Hepatocyte (in vitro differentiated cells): ENCODE data around the gene PLD5.

Experiments
- EZH2 ChIP-seq: fragments of 200-600 bp; sonication (generic); IDR thresholded peaks from 2 replicates; pipeline ENCODE4 v1.6.1; 2016; ENCODE audit warnings: antibody characterized with exemption, mild to moderate bottlenecking, borderline replicate concordance
- EZH2phosphoT487 ChIP-seq: fragments of 200-600 bp; sonication (generic); IDR thresholded peaks from one replicate; pipeline ENCODE4 v1.6.1; 2018; ENCODE audit warnings: antibody characterized with exemption, mild to moderate bottlenecking, low read depth, moderate library complexity; ENCODE audit not compliant: unreplicated experiment, severe bottlenecking
- TF ChIP-seq, protein P1 (sequence below): fragments of 200-600 bp; sonication (generic); IDR thresholded peaks from 2 replicates; pipeline ENCODE4 v1.5.1; 2016; ENCODE audit warnings: antibody characterized with exemption, mild to moderate bottlenecking; ENCODE audit not compliant: poor library complexity

DNA sequence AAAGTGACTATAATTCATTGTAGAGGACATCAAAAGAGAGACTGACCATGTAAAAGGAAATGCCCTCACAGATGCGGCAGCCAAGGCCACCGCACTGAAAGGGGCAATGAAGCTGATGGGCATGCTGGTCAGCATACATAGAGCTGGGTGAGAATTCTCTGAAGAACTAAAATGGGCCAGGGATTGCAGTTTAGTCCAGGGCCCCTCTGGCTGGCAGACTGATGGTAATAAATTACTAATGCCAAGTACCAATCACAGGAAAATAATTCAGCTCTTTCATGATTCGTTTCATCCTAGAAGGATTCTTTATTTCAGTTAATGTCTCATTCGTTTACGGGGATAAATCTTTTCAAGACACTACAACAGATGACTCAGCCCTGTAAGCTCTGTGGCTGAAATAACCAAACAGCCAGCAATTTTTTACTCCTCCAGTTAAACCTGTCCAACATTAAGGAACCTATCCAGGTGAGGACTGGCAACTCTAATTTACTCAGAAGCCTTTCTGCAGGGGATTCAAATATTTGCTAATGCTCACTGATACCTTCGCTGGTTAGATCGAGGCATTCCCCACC lies 468.7 kb downstream of the PLD5 start:
- TF ChIP-seq, protein P1, sequence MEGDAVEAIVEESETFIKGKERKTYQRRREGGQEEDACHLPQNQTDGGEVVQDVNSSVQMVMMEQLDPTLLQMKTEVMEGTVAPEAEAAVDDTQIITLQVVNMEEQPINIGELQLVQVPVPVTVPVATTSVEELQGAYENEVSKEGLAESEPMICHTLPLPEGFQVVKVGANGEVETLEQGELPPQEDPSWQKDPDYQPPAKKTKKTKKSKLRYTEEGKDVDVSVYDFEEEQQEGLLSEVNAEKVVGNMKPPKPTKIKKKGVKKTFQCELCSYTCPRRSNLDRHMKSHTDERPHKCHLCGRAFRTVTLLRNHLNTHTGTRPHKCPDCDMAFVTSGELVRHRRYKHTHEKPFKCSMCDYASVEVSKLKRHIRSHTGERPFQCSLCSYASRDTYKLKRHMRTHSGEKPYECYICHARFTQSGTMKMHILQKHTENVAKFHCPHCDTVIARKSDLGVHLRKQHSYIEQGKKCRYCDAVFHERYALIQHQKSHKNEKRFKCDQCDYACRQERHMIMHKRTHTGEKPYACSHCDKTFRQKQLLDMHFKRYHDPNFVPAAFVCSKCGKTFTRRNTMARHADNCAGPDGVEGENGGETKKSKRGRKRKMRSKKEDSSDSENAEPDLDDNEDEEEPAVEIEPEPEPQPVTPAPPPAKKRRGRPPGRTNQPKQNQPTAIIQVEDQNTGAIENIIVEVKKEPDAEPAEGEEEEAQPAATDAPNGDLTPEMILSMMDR = no peak
- TF ChIP-seq EZH2 (no peak), EZH2phosphoT487 (no peak)
